Fibroblast of peridontal ligament (primary cell): Measurements from ENCODE around the gene IGF1R.
A peak's percentile ranks its signal among the peaks of the same experiment; 100 is the strongest.

Experiments
- DNase-seq: peaks from one replicate; pipeline ENCODE4 v3.0.0-alpha.2; 2010; ENCODE audit errors: extremely low read depth

IGF1R gene

DNA sequence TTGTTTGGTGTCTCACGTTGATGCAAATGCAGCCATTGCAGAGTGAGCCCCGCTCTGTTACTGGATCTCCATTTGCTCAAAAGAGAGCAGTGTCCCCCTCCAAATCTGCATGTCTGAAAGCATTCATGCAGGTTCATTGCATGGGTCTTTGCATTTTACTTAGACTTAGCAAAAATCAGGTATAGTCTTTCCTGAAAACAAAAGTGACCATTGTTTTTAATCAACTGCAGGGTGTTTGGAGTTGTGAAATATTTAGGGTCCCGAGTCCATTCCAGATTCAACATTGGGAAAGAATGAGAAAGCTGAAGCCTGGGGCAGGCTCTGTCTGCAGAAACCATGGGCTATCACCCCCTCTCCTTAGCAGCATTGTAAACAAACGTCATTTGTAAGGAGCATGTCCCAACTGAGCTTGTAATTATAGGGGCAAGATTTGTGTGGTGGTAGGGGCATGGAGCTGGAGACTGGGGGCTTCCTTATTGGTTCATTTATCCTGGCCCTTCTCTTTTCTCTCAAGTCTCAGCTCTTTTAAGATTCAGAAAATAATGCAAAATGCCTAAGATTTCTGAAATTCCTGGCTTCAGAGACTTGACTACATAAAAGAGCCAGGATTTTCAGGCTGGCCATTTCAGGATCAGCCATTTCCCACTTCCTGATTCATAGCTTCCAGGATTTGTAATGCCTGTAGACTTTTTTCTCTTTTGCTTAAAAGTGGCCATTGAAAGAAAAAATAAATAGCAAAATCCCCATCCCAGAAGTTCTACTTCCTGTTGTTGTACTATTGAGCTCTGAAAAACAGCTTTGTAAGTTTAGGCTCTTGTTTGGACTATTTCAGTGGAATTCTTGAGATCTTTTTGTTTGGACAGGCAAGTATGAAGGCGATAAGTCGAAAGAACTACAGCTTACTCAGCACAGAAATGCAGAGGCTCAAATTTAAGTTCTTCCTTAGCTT is 23.0 kb downstream of the IGF1R start:
- DNase-seq: peak; percentile 78

DNA sequence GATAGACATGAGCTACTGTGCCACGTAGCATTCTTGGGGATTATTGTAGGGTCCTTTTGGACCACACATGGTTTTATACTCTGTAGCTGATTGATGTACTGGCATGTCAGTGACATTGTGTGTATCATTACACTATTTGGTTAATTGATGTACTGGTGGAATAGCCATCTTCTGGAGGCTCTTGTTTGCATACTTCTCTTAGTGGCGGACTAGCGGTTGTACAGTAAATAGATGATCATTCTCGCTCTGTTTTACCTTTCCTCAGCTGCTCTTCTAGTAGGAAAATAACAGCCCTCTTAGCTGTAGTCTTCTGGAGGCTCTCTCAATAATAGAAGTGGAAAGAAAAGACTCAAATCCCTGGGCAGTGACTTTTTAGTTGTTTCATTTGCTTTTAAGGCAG is 24.8 kb downstream of the IGF1R start:
- no peak for DNase-seq

DNA sequence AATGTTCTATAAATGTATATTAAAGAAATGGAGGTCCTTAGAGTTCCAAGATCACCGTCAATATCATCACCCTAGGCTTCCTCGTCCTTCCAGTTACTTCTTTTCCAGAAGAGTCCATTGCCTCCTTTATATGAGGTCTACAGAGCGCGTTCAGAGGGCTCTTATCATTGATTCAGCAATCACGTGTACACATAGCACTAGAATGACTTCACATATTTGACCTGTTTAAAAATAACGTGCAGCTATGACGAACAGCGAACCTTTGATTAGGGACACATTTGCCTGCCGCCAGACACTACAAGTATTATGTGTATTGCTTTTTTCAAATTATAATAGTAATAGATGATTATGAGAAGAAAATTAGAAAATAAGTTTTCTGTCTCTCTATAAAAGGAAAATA is 26.0 kb downstream of the IGF1R start:
- no peak for DNase-seq

DNA sequence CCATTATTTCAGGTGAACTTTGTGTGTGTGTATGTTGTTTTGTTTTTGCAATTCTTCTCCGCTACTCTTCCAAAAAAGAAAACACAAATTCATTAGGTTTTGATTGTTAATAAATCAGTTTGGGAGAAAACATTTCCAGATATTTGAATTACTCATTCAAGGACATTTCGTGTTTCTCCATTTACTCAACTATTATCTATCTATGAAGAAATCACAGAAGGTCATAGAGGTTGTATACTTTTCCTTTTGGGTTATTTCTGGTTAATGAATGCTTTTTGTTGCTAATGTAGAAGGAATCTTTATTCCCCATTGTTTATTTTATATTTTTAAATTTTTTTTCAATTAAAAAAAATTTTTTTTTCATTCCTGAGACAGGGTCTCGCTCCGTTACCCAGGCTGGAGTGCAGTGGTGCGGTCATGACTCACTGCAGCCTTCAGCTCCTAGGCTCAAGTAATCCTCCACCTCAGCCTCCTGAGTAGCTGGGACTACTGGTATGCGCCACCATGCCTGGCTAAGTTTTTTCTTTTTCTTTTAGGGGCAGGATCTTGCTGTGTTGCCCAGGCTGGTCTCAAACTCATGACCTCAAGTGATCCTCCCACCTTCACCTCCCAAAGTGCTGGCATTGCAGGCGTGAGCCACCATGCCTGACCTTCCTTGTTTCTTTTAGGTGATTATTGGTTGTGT is 28.4 kb downstream of the IGF1R start:
- no peak for DNase-seq

DNA sequence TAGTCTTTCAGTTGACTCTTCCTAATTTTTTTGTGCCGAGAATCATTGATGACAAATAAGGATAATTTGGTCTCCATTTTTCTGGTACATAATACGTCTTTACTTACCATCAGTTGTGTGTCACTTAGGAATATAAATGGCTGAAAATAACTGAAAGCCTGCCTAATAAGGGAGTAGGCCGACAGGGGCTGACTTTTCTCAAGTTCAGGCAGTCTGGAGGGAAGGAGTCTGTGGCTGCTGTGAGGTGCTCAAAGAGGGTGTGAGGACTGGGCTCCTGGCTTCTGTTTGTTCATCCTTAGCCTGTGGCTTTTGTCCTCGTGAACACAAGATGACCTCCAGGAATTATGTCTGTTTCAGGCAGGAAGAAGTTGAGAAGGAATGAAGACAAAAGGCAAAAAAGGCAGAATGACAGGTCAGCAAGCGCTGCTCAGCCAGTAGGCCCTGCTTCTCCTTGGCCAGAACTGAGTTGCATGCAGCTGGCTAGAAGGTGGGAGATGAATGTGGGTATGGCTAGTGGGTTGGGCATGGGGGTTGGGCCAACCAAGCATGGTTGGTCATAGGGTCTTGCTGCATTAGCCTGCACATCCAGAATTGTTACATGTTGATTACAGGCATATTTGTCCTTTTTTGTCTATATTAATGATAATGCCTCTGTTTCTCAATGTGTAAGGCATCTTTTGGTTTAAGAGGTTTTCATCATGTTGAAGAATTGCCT is 29.2 kb downstream of the IGF1R start:
- DNase-seq: no peak

GRCh38 chr15:98678484-98678883 is 30.1 kb downstream of the IGF1R start:
- no peak for DNase-seq

GRCh38 chr15:98681061-98681460 is 32.7 kb downstream of the IGF1R start:
- no peak for DNase-seq

DNA sequence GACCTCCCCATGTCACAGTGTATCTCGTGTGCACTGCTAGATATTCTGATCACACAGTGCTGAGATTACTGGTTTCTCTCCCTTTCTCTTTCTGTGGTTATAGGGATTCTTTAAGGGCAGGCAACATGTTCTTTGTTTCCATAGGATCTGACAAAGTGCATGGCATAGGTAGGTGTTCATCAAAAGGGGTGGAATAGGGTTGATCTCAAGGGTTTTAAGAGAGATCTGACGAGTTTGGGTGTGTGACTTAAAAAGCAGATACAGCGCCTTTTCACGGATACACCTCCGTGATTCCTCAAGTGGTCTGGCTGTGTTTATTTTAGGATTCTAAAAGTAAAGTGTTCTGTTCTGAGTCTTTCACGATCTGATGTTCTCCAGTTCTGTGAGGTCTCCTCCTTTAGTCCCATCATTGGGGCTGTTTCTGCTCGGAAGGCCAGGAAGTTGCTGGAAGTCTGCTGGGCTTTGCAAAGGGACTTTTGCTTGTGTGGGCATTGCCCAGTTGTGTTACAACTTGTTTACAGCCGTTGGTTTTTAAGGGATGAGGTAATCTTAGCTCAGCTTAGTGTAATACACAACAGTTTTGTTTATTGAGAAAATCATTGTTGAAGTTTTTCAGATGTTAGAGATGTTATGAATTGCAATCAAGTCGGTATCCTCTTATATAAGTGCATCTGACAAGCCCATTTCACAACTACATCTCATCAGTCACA is 34.8 kb downstream of the IGF1R start:
- peak; percentile 90 for DNase-seq

DNA sequence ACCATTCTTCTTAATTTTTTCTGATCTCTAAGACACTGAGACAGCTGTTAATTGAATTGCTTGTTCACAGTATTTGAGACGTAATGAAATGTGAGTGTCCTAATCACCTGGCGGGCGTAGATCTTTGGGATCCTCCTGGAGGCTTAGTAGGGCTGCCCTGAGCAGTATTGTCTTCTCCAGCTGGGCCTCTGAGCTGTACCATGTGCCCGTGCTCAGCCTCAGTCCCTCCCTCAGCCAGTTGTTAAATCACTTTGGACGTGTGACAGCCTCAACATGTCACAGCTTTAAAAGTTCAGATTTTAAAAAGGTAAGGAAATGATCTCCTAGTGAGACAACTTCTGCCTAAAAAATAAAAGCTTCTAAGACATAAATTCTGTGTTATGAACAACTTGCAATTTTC is 35.5 kb downstream of the IGF1R start:
- DNase-seq: no peak

DNA sequence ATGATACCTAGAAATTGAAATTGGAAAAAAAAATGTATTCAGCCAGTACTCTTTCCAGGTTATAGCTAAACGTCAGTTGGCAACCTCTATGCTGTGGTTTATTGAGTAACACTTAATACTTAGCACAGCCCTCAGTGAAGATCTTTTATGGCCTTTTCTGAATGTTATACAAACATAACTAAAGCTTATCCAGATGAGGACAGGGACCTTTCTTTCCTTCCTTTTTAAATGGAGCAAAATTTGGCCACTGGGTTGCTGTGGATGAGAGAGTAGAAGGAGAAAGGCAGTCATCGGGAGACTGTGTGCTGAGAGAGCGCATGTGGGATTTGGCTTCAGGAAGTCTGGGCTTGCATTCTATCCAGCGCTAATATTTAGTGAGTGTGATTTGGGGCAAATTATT is 36.1 kb downstream of the IGF1R start:
- DNase-seq: peak; percentile 89

GRCh38 chr15:98684995-98685525 is 36.7 kb downstream of the IGF1R start:
- no peak for DNase-seq

DNA sequence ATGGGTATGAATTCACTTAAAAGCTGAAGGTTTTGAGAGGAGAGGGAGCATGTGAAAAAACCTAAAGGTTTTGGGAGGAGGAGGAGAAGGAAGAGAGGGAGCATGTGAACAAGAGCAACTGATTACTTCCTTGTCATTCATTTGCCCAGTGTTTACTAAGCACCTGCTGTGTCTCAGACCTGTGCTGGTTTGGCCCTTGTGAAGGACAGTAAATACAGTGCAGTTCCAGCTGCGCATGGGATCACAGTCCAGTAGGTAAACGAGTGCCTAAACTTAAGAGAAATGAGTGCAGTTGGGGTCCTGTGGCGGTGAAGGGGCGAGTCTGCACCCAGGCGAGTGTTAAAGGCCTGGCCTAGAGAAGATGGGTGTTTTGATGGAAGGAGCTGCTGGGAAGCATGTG is 38.6 kb downstream of the IGF1R start:
- no peak for DNase-seq

GRCh38 chr15:98689431-98689861 is 41.1 kb downstream of the IGF1R start:
- peak; percentile 58 for DNase-seq

- peak; percentile 68 for DNase-seq
Measured at GRCh38 chr15:98690272-98690950, 42.1 kb downstream of the IGF1R start.

DNA sequence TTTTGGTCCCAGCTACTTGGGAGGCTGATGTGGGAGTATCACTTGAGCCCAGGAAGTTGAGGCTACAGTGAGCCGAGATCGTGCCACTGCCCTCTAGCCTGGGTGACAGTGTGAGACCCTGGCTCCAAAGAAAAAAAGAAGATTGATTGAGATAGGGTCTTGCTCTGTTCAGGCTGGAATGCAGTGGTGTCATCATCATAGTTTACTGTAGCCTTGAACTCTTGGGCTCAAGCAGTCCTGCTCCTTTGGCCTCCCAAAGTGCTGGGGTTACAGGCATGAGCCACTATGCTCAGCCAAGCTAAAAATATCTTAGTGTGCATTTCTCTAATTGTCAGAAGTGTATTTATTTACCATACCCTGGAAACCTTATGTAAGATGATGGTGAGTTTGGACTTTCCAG is 43.9 kb downstream of the IGF1R start:
- peak; percentile 18 for DNase-seq

GRCh38 chr15:98694161-98694560 is 45.8 kb downstream of the IGF1R start:
- no peak for DNase-seq

DNA sequence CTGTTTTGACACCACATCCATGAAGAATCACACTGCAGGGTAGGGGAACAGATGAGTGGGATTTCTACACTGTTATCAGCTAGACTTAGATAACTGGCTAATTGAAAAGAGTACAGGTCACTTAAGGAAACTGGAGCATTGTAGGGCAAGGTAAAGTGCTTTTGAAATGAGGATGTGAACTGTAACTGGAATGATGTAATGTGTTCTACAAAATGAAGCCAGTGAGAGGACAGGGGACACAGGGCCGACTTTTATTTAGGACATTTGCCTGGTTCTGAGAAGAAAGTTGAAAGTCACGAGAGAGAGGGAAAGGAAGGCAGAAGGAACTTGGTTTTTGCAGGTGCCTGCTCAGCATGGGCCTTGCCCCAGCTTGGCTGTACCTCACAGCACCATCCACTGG is 50.5 kb downstream of the IGF1R start:
- DNase-seq: no peak

- no peak for DNase-seq
Measured at GRCh38 chr15:98699591-98700424, 51.5 kb downstream of the IGF1R start.

- DNase-seq: no peak
Measured at GRCh38 chr15:98700519-98700918, 52.2 kb downstream of the IGF1R start.

DNA sequence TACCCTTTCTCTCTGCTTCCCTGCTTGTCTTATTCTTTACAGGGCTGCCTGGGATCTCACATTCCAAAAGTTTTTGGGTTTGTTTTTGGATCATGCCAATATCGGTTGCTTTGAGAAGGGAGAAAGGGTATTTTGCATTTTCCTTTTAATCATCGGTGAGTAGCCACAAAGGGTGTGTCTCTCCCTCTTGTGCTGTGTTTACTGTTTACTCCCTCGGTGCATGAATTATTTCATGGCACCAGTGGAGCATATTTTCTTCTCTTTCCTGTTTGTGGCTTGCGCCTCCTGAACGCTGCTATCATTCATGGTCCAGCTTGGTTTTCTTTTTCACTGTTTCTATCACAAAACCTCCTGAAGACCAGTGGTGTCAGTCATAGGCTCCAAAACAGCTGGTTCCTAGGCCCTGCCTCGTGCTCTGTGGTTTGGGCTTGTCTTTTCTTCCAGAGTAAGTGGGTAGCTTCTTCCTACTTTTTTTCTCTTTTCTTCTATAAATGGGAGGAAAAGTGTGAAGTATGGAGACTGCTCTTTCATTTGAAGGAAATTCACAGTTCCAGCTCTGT is 54.9 kb downstream of the IGF1R start:
- DNase-seq: no peak
